ENCODE results near the gene ZFAND3.
"Not testable (repeated sequence)": the region's sequence is repeated elsewhere in the genome, so short reads cannot be mapped to it uniquely, and the experiment has no call there.

ZFAND3 gene

DNA sequence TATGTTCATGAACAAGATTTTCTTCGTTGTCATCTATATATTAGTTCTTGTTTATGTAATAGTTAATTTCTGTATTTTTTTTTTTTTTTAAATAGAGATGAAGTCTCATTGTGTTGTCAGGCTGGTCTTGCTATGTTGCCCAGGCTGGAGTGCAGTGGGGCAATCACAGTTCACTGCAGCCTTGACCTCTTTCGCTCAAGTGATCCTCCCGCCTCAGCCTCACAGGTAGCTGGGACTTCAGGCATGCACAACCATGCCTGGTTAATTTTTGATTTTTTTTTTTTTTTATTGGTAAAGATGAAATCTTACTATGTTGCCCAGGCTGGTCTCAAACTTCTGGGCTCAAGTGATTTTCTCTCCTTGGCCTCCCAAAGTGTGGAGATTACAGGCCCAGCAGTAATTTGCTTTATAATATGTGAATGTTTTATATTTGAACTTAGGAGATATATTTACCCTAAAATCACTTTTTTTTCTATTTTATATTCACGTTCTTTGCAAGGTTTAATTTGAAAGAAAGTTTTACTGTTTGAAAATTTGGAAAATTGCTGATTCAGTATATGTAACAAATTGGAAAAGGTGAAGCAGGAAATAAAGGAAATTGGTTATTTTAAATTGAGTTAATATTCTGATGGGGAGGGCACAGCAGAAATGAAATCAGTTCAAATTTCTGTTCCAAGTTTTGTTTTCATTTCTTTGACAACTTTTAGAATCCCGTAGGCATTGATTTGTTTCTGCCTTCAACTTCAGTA lies 56.2 kb downstream of the ZFAND3 start:
- H3K4me3 ChIP-seq (replicated peaks; ENCODE audit: low read depth, low read length) = no peak overlapping the region
- DNase-seq (ENCODE audit: extremely low read depth, low read depth) = no peak
- TF ChIP-seq, protein P1, sequence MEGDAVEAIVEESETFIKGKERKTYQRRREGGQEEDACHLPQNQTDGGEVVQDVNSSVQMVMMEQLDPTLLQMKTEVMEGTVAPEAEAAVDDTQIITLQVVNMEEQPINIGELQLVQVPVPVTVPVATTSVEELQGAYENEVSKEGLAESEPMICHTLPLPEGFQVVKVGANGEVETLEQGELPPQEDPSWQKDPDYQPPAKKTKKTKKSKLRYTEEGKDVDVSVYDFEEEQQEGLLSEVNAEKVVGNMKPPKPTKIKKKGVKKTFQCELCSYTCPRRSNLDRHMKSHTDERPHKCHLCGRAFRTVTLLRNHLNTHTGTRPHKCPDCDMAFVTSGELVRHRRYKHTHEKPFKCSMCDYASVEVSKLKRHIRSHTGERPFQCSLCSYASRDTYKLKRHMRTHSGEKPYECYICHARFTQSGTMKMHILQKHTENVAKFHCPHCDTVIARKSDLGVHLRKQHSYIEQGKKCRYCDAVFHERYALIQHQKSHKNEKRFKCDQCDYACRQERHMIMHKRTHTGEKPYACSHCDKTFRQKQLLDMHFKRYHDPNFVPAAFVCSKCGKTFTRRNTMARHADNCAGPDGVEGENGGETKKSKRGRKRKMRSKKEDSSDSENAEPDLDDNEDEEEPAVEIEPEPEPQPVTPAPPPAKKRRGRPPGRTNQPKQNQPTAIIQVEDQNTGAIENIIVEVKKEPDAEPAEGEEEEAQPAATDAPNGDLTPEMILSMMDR (IDR thresholded peaks at IDR 0.05; ENCODE audit: low read depth, low read length, missing control alignments) = no peak

DNA sequence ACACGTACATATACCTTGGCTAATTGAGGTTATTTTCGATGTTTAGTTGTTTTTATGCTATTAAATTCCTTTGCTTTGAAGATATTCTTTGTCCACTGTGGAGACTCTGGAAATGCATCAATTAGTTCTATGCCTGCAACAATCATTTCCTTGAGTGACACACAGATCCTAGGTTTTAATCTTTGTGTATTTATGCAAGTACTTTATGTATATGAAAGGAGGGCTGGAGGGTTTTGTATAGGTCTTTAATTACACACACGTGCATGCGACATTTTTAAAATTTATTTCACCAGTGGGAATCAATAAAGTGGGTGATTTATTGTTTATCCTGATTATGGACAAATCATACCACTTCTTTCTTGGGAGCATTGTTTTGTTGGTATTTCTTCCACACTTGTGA lies 57.3 kb downstream of the ZFAND3 start:
- H3K4me3 ChIP-seq (replicated peaks; ENCODE audit: low read depth, low read length) = no peak overlapping the region
- TF ChIP-seq, protein P1 (IDR thresholded peaks at IDR 0.05; ENCODE audit: low read depth, low read length, missing control alignments) = no peak
- no peak for DNase-seq (ENCODE audit: extremely low read depth, low read depth)

DNA sequence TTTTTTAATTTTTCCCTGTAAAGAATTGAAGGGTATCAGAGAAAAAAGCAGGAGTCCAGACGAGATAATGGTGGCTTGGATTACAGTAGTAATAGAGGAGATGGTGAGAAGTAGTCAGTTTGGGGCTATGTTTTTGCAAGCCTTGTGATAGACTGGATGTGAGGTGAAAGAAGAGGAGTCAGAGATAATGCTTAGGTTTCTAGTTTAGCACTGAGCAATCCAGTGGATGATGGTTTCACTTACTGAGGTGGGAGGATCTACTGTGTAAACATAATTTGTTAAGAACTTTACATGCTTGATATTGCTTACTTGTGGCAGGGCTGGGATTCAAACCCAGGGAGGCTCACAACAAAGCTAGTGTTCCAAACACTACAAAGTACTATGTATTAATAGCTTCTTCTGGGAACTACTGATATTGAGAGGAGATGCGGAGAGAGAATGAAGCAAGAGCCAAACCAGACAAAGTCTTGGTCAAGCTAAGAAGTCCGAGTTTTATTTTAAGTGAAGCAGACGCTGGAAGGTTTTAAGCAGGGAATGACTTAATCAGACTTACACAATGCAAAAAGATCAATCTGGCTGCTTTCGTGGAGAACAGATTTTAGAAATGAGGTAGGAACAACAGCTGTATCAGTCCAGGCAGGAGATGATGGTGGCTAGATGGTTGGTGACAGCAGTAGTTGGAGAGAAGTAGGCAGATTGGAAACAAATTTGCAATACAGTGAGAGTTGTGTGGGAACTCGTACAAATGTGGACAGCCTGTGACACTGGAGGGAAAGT lies 58.0 kb downstream of the ZFAND3 start:
- TF ChIP-seq, protein P1 (IDR thresholded peaks at IDR 0.05; ENCODE audit: low read depth, low read length, missing control alignments) = no peak
- DNase-seq (ENCODE audit: extremely low read depth, low read depth) = no peak
- no peak overlapping the region for H3K4me3 ChIP-seq (replicated peaks; ENCODE audit: low read depth, low read length)

DNA sequence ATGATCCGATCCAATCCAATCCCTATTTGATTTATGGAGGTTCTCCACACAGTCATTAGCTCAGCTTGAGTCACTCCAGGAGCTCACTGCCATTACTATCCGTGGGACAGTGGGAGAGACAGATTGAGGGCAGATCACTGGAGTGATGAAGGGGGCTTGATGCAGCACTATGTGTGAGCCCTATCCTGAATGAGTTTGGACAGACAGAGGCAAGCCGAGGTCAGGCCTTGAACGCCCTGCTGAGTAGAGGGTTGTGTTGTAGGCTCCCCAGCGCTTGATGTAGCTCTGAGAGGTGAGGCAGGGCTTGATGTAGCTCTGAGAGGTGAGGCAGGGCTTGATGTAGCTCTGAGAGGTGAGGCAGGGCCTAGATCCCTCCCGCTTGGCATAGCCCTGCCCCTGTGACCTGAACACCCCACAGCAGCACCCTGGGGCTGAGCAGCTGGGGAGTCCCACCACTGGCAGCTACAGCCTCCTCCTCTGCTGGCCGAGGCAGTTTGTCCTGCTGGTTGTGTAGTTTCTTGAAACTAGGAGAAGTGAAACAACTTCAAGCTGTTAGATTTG lies 58.7 kb downstream of the ZFAND3 start:
- TF ChIP-seq, protein P1 (IDR thresholded peaks at IDR 0.05; ENCODE audit: low read depth, low read length, missing control alignments) = no peak
- no peak for DNase-seq (ENCODE audit: extremely low read depth, low read depth)
- H3K4me3 ChIP-seq (replicated peaks; ENCODE audit: low read depth, low read length) = no peak overlapping the region

DNA sequence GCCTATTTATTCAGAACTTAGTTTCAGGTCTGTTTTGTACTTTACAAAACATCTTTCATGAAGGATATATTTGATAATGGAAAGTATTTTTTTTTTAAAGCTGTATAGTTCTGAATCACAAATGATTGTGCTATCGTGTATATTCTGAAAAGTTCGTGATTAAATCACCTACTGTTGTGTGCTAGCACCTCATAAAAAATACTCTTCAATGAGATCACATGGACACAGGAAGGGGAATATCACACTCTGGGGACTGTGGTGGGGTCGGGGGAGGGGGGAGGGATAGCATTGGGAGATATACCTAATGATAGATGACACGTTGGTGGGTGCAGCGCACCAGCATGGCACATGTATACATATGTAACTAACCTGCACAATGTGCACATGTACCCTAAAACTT lies 61.1 kb downstream of the ZFAND3 start:
- not testable (repeated sequence) for DNase-seq (ENCODE audit: extremely low read depth, low read depth); H3K4me3 ChIP-seq (replicated peaks; ENCODE audit: low read depth, low read length)

DNA sequence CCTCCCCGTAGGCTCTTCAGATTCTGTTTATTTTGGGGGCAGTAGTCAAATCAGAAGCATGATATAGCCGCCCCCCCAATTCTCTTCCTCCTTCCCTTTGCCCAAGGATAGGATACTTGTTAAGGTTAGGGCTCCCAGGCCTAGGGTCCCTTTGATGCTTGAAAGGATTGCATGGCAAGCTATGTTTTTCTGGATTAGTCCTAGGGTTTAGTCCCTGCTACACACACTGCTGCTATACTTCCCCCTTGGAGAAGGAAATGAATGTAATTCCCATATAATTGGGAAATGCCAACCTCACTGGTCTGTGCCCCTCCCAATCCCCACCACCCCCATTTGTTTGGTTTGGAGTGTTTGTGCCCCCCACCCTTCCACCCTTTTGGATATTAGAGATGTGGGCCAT lies 62.8 kb downstream of the ZFAND3 start:
- no peak for DNase-seq (ENCODE audit: extremely low read depth, low read depth)
- H3K4me3 ChIP-seq (replicated peaks; ENCODE audit: low read depth, low read length) = no peak overlapping the region
- TF ChIP-seq, protein P1 (IDR thresholded peaks at IDR 0.05; ENCODE audit: low read depth, low read length, missing control alignments) = no peak

DNA sequence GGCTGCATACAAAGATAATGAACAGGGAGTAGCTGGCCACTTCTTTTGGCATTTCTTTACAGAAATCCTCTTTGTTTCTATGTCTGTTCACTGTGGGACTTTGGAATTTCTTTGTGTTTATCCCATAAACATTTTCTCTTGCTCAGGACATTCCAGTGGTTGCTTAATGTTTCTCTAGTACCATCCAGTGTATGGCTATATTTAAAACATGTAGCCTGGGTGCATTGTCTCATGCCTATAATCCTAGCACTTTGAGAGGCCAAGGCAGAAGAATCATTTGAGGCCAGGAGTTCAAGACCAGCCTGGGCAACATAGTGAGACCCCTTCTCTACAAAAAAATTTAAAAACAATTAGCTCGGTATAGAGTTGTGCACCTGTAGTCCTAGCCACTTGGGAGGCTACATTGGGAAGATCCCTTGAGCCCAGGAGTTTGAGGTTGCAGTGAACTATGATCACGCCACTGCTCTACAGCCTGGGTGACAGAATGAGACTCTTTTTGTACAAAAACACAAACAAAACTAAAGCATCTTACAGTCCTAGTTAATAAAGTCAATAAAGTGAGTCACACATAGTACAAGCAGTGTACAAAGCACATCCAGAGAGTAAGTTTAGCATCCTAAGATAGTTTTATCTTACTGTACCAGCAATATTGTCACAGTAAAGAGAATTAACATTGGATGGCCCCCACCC lies 63.3 kb downstream of the ZFAND3 start:
- TF ChIP-seq, protein P1 (IDR thresholded peaks at IDR 0.05; ENCODE audit: low read depth, low read length, missing control alignments) = no peak
- H3K4me3 ChIP-seq (replicated peaks; ENCODE audit: low read depth, low read length) = no peak overlapping the region
- DNase-seq (ENCODE audit: extremely low read depth, low read depth) = no peak

All from HFF-Myc (cell line).